CD14-positive monocyte (primary cell): ENCODE data around the gene CMYA5. TPM values are rescaled to one million over a fixed set of nuclear protein-coding genes. Genes with fewer than 3 reads are reported as not detected.
A peak's percentile ranks its signal among the peaks of the same experiment; 100 is the strongest.

Experiments
- DNase-seq, 3 donors: peaks; one replicate each; pipeline ENCODE4 v3.0.0-alpha.2; 2011 to 2022
- H2AFZ ChIP-seq: 2 replicates; pipeline ENCODE4 v1.6.0; 2012; ENCODE audit warnings: mild to moderate bottlenecking, low read depth, low read length, inconsistent platforms; ENCODE audit not compliant: insufficient read depth, poor library complexity, severe bottlenecking
- H3K27ac ChIP-seq, 2 donors: 1 replicate in 1 of 2; 2 replicates in 1 of 2; pipeline ENCODE4 v1.5.1; 2012 to 2013; ENCODE audit warnings: low read length in 2 of 2, control low read depth in 1 of 2, inconsistent platforms in 1 of 2, low read depth in 1 of 2, mild to moderate bottlenecking in 1 of 2
- H3K27me3 ChIP-seq, 2 donors: one replicate each; pipeline versions ENCODE4 v1.6.0 to v1.6.1; 2011 to 2013; ENCODE audit warnings: low read length in 2 of 2; ENCODE audit not compliant: control insufficient read depth in 2 of 2, insufficient read depth in 2 of 2
- H3K36me3 ChIP-seq, 2 donors: replicated peaks in 1 of 2; 1 replicate in 1 of 2; 2 replicates in 1 of 2; pipeline versions ENCODE4 v1.5.1 to v1.6.1; 2012 to 2013; ENCODE audit warnings: low read length in 2 of 2, control low read depth in 1 of 2, inconsistent platforms in 1 of 2, mild to moderate bottlenecking in 1 of 2; ENCODE audit not compliant: insufficient read depth in 2 of 2, control insufficient read depth in 1 of 2
- H3K4me1 ChIP-seq, 2 donors: 1 replicate in 1 of 2; 2 replicates in 1 of 2; pipeline versions ENCODE4 v1.5.1 to v1.6.1; 2012 to 2013; ENCODE audit warnings: low read length in 2 of 2, control low read depth in 1 of 2, inconsistent platforms in 1 of 2, mild to moderate bottlenecking in 1 of 2, moderate library complexity in 1 of 2; ENCODE audit not compliant: insufficient read depth in 2 of 2, control insufficient read depth in 1 of 2
- H3K4me2 ChIP-seq: replicated peaks from 2 replicates; pipeline ENCODE3; 2012; ENCODE audit warnings: low read length, moderate library complexity, mild to moderate bottlenecking; ENCODE audit not compliant: poor library complexity, severe bottlenecking; ENCODE audit errors: extremely low read depth
- H3K4me3 ChIP-seq, 3 experiments: fragments of 200-600 bp in 1 of 3; sonication (generic) in 1 of 3; replicated peaks in 1 of 3; 1 replicate in 2 of 3; 2 replicates in 1 of 3; pipeline ENCODE4 v1.5.1; 2011 to 2013; ENCODE audit warnings: low read length in 3 of 3, mild to moderate bottlenecking in 3 of 3, control low read depth in 2 of 3, low read depth in 2 of 3, inconsistent platforms in 1 of 3, moderate library complexity in 1 of 3
- H3K79me2 ChIP-seq: 2 replicates; pipeline ENCODE4 v1.6.0; 2012; ENCODE audit warnings: mild to moderate bottlenecking, control low read depth, inconsistent platforms, low read length, moderate library complexity; ENCODE audit not compliant: insufficient read depth
- H3K9ac ChIP-seq: 2 replicates; pipeline ENCODE4 v1.6.0; 2017; ENCODE audit warnings: low read length, mild to moderate bottlenecking; ENCODE audit not compliant: insufficient read depth, poor library complexity, severe bottlenecking
- H3K9me3 ChIP-seq, 2 donors: replicated peaks in 1 of 2; 1 replicate in 1 of 2; 2 replicates in 1 of 2; pipeline versions ENCODE4 v1.5.1 to v1.6.1; 2012 to 2013; ENCODE audit warnings: low read length in 2 of 2, control low read depth in 1 of 2; ENCODE audit not compliant: control insufficient read depth in 1 of 2, insufficient read depth in 1 of 2
- H4K20me1 ChIP-seq: 2 replicates; pipeline ENCODE4 v1.6.0; 2012; ENCODE audit warnings: mild to moderate bottlenecking, low read length, control low read depth, moderate library complexity; ENCODE audit not compliant: insufficient read depth
- H3K27ac Mint-ChIP-seq, 7 donors: one replicate each; pipeline ENCODE4 v1.8.0; 2020; ENCODE audit warnings: mild to moderate bottlenecking in 7 of 7, mixed read lengths in 7 of 7, moderate library complexity in 6 of 7, inconsistent platforms in 2 of 7
- H3K27me3 Mint-ChIP-seq, 3 donors: one replicate each; pipeline ENCODE4 v1.8.0; 2021 to 2022; ENCODE audit warnings: low read depth in 3 of 3, mild to moderate bottlenecking in 3 of 3, mixed read lengths in 3 of 3, moderate library complexity in 3 of 3, inconsistent platforms in 1 of 3
- H3K36me3 Mint-ChIP-seq, 2 donors: one replicate each; pipeline ENCODE4 v1.8.0; 2020; ENCODE audit warnings: mixed read lengths in 2 of 2, inconsistent platforms in 1 of 2, mild to moderate bottlenecking in 1 of 2
- H3K4me1 Mint-ChIP-seq: one replicate; pipeline ENCODE4 v1.8.0; 2020; ENCODE audit warnings: mild to moderate bottlenecking, mixed read lengths
- H3K4me3 Mint-ChIP-seq, 2 donors: one replicate each; pipeline ENCODE4 v1.8.0; 2020; ENCODE audit warnings: mild to moderate bottlenecking in 2 of 2, mixed read lengths in 2 of 2, moderate library complexity in 1 of 2
- H3K9me3 Mint-ChIP-seq, 7 donors: one replicate each; pipeline ENCODE4 v1.8.0; 2020 to 2022; ENCODE audit warnings: mixed read lengths in 7 of 7, mild to moderate bottlenecking in 6 of 7, moderate library complexity in 6 of 7, inconsistent platforms in 2 of 7
- WGBS: methylation state at CpG from one replicate; pipeline ENCODE4 v1.1.5; 2013; ENCODE audit warnings: missing lambda C conversion rate; ENCODE audit not compliant: insufficient coverage; 5-methylcytosine and 5-hydroxymethylcytosine counted together
- intact Hi-C, 2 donors: fragments of 100-400 bp; cut with micrococcal nuclease; formaldehyde crosslinking; loops; one replicate each; pipeline versions ENCODE4 v1.15.0 to v1.15.1; 2023
- polyA plus RNA-seq, 3 donors: library from polyadenylated mRNA; depleted of rRNA in 1 of 3; unstranded in 2 of 3; stranded (reverse) in 1 of 3; fragments of 300-500 nt in 2 of 3; fragments of >200 nt in 1 of 3; fragmentation: Illumina TruSeq in 2 of 3; gene quantifications; 1 replicate in 2 of 3; 2 replicates in 1 of 3; pipeline ENCODE4 v1.2.3, GENCODE V29; 2012 to 2021
- TF ChIP-seq, protein P1 (sequence below): fragments of 200-600 bp; IDR thresholded peaks from one replicate; pipeline ENCODE4 v1.8.0; 2022; ENCODE audit warnings: antibody characterized with exemption, mild to moderate bottlenecking

CMYA5 gene
- polyA plus RNA-seq, 3 donors = 0.01 to 0.17 TPM; not detected in 1

DNA sequence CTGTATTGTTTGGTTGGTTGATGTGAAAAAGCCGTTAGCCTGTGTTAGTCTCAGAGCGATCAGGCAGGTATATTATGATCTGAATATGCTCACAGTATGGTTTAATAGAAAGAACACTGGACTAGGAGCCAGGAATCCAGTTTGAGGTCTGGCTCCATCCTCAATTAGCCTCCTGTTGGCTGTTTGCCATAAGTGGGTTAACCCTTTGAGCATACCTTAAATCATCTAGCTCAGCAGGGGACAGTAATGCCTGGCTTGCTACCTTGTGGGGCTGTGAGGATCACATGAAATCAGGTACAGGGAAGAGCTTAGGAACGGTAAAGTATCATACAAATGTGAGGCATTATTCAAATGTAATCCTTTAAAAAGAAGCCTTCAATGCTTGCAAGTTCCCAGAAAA lies 104.7 kb downstream of the CMYA5 start:
- no peak overlapping the region for H3K9ac ChIP-seq
- H3K4me1 ChIP-seq = peaks cover 0 to 6% of the 10 kb centered on the region in 2 donors
- intact Hi-C loops = no loop called here
- H3K36me3 ChIP-seq = no peaks in the 10 kb centered on the region
- H3K4me2 ChIP-seq = no peak overlapping the region
- no peak overlapping the region for H3K4me3 Mint-ChIP-seq
- WGBS = no CpG with 5 or more reads among the region's 3 CpGs
- H3K4me1 Mint-ChIP-seq = peaks cover 27% of the 10 kb centered on the region
- no peak overlapping the region for H3K27ac ChIP-seq
- H3K79me2 ChIP-seq = no peaks in the 10 kb centered on the region
- no peak overlapping the region for H3K27ac Mint-ChIP-seq
- no peaks in the 10 kb centered on the region for H3K9me3 ChIP-seq
- TF ChIP-seq, protein P1, sequence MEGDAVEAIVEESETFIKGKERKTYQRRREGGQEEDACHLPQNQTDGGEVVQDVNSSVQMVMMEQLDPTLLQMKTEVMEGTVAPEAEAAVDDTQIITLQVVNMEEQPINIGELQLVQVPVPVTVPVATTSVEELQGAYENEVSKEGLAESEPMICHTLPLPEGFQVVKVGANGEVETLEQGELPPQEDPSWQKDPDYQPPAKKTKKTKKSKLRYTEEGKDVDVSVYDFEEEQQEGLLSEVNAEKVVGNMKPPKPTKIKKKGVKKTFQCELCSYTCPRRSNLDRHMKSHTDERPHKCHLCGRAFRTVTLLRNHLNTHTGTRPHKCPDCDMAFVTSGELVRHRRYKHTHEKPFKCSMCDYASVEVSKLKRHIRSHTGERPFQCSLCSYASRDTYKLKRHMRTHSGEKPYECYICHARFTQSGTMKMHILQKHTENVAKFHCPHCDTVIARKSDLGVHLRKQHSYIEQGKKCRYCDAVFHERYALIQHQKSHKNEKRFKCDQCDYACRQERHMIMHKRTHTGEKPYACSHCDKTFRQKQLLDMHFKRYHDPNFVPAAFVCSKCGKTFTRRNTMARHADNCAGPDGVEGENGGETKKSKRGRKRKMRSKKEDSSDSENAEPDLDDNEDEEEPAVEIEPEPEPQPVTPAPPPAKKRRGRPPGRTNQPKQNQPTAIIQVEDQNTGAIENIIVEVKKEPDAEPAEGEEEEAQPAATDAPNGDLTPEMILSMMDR = no peak
- H3K27me3 ChIP-seq = no peaks in the 10 kb centered on the region
- peaks cover 0 to 2% of the 10 kb centered on the region in 2 donors for H3K36me3 Mint-ChIP-seq
- H3K27me3 Mint-ChIP-seq = peaks cover 0 to 8% (median 0%) of the 10 kb centered on the region in 3 donors
- H4K20me1 ChIP-seq = no peaks in the 10 kb centered on the region
- H2AFZ ChIP-seq = no peak overlapping the region
- no peak overlapping the region for H3K4me3 ChIP-seq
- no peak for DNase-seq
- H3K9me3 Mint-ChIP-seq = peaks cover 0 to 8% (median 0%) of the 10 kb centered on the region in 7 donors

DNA sequence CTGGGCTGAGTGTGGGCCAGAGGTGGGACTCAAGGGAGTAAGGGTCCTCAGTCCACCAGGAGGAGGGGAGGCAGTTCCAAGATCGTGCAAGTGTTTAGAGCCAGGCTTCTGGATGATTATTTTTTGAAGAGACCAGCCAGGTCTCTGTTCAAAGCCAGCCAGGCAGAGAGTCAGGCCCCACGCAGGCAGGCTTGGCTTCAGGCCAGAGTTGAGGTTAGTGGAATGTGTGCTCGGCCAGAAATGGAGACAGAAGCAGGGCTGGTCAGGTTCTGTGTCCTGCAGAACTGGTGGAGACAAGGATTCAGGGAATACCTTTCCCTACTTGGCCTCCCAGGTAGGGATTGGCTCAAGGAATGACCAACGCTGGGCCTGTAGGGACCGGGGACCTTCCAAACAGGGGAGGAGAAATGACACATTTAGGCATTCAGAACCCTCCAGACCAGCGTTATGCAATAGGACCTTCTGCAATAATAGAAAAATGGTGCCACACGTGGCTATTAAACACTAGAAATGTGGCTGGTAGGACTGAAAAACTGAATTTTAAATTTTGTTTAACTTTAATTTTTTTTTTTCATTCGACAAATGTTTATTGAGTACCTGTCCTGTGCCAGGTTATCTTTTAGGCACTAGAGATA lies 106.2 kb downstream of the CMYA5 start:
- H4K20me1 ChIP-seq = no peaks in the 10 kb centered on the region
- H3K4me1 ChIP-seq = peaks cover 3 to 9% of the 10 kb centered on the region in 2 donors
- no peak overlapping the region for H3K27ac ChIP-seq
- H3K9me3 Mint-ChIP-seq = peaks cover 0 to 5% (median 0%) of the 10 kb centered on the region in 7 donors
- H3K27me3 ChIP-seq = no peaks in the 10 kb centered on the region
- H3K4me1 Mint-ChIP-seq = peaks cover 28% of the 10 kb centered on the region
- H3K4me2 ChIP-seq = no peak overlapping the region
- no peaks in the 10 kb centered on the region for H3K9me3 ChIP-seq
- DNase-seq = peak in 1 of 3 donors; percentile 24
- H3K27me3 Mint-ChIP-seq = no peaks in the 10 kb centered on the region
- no peak overlapping the region for H3K4me3 Mint-ChIP-seq
- intact Hi-C loops = no loop called here
- WGBS = 52% methylated on average over 5 of the region's 8 CpGs
- no peaks in the 10 kb centered on the region for H3K36me3 ChIP-seq
- no peaks in the 10 kb centered on the region for H3K79me2 ChIP-seq
- no peak overlapping the region for H3K4me3 ChIP-seq
- peak overlapping the region in 2 of 7 donors; percentile 10 to 32 for H3K27ac Mint-ChIP-seq
- H3K36me3 Mint-ChIP-seq = peaks cover 0 to 2% of the 10 kb centered on the region in 2 donors
- TF ChIP-seq, protein P1 = no peak
- no peak overlapping the region for H3K9ac ChIP-seq
- no peak overlapping the region for H2AFZ ChIP-seq
